ENCODE measurements around the gene UMAD1. TPM values are rescaled to one million over a fixed set of nuclear protein-coding genes. Genes with fewer than 3 reads are reported as not detected.

UMAD1 gene
- total RNA-seq, 4 donors from 2014 or later: 1.3 to 32.9 (median 15.3) TPM

DNA sequence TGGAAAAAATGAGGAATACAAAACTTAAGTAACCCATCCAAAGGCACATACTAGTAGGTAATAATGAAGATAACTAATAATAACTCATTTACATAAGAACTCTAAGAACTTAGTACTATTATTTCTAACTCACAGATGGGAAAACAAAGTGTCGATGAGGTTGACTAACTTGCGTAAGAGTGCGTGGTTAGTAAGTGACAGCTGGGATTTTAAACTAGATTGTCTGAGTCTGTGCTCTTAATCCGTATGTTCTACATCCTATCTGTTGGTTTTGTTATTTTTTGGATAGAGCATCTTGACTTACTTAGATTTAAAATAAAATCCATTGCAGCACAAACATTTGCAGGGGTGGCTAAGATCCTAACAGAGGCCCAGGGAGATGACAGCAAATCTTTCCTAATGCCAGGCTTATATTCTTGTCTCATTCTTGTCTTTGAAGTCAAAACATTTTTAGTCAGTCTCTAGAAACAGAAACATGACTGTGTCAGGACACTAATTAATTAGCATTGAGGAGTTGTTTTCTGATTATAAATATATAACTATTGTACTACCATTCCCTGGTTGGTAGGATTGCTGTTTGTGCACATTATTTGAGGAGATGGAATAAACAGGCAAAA is 66.1 kb downstream of the UMAD1 start:
- Histone ChIP-seq H3K9me3 (no peaks in the 10 kb centered on the region), H3K27me3 (no peaks in the 10 kb centered on the region), H3K4me1 (no peaks in the 10 kb centered on the region), H3K27ac (no peak overlapping the region), H3K36me3 (no peaks in the 10 kb centered on the region), H3K4me3 (no peak overlapping the region)
- DNase-seq: no peak
- intact Hi-C loops (cut with DNase I; ENCODE audit: low total_unique reads): no loop called here
- TF ChIP-seq POLR2A (IDR thresholded peaks at IDR 0.05): no peak
- TF ChIP-seq, protein P1, sequence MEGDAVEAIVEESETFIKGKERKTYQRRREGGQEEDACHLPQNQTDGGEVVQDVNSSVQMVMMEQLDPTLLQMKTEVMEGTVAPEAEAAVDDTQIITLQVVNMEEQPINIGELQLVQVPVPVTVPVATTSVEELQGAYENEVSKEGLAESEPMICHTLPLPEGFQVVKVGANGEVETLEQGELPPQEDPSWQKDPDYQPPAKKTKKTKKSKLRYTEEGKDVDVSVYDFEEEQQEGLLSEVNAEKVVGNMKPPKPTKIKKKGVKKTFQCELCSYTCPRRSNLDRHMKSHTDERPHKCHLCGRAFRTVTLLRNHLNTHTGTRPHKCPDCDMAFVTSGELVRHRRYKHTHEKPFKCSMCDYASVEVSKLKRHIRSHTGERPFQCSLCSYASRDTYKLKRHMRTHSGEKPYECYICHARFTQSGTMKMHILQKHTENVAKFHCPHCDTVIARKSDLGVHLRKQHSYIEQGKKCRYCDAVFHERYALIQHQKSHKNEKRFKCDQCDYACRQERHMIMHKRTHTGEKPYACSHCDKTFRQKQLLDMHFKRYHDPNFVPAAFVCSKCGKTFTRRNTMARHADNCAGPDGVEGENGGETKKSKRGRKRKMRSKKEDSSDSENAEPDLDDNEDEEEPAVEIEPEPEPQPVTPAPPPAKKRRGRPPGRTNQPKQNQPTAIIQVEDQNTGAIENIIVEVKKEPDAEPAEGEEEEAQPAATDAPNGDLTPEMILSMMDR (IDR thresholded peaks at IDR 0.05): no peak

DNA sequence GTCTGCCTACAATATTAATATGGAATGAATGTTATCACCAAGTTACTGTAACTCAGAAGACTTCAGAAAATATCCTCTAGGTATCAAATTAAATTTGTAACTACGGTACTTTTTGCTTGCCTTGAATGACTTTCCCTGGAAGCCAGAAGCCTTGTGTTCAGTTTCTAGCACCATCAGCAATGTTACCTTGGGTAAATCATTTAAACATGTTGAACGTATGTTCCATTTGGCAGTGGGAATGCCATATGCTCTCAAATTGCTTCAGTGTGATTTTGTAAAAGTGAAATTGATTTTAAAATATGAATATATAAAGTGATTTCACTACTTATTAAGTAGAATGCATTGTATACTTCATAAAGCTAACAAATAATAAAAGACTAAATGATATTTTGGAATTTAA is 66.7 kb downstream of the UMAD1 start:
- intact Hi-C loops (cut with DNase I; ENCODE audit: low total_unique reads): no loop called here

DNA sequence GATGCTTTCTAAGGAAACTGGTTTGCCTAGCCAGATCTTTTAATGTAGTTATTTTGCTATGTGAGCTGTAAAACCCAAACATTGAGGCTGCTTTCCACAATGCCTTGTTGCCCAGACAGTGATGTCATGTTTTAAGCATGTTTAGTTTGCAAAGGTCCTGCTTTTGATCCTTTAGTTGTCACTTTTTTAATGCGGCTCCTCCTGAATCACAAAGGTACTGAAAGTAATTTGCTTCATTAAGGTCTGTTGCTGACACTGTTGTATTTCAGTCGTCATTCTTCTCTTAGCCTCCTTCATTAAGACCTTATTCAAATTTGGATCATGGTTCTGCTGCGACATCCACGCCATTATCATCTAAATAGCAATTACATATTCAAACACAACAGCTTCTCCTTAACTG is 67.3 kb downstream of the UMAD1 start:
- intact Hi-C loops (cut with DNase I; ENCODE audit: low total_unique reads): no loop called here
- no peak for DNase-seq
- H3K4me3 ChIP-seq: no peak overlapping the region
- H3K4me1 ChIP-seq: no peaks in the 10 kb centered on the region
- no peak overlapping the region for H3K27ac ChIP-seq
- no peaks in the 10 kb centered on the region for H3K36me3 ChIP-seq
- no peak for TF ChIP-seq POLR2A (IDR thresholded peaks at IDR 0.05)
- TF ChIP-seq, protein P1 (IDR thresholded peaks at IDR 0.05): no peak
- H3K9me3 ChIP-seq: no peaks in the 10 kb centered on the region
- no peaks in the 10 kb centered on the region for H3K27me3 ChIP-seq

More for the DNA sequence above, 66.7 kb downstream of the UMAD1 start:
- Histone ChIP-seq H3K27me3 (no peaks in the 10 kb centered on the region), H3K4me1 (no peaks in the 10 kb centered on the region), H3K4me3 (no peak overlapping the region), H3K9me3 (no peaks in the 10 kb centered on the region), H3K27ac (no peak overlapping the region), H3K36me3 (no peaks in the 10 kb centered on the region)
- no peak for DNase-seq
- TF ChIP-seq POLR2A (IDR thresholded peaks at IDR 0.05): no peak
- TF ChIP-seq, protein P1 (IDR thresholded peaks at IDR 0.05): no peak

DNA sequence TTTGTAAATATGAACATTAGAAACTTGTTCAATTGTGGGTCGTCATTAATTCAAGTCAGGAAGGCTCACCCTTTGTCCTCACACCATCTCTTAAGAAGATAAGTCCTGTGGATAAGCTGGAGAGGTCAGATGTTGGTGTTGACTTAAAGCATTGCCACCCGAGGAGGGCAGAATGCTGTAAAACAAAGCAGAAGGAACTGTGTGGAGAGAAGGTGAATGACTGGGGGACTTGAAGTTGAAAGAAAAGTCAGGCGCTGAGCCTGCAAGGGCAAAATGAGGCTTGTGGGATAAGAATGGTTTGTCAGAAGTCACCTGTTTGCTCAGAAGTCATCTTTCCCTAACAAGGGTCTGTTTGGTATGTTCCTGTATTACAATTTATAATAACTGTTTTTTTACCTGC is 68.7 kb downstream of the UMAD1 start:
- Histone ChIP-seq H3K9me3 (no peaks in the 10 kb centered on the region), H3K27me3 (no peaks in the 10 kb centered on the region), H3K27ac (no peak overlapping the region), H3K4me3 (no peak overlapping the region), H3K4me1 (no peaks in the 10 kb centered on the region), H3K36me3 (no peaks in the 10 kb centered on the region)
- DNase-seq: no peak
- intact Hi-C loops (cut with DNase I; ENCODE audit: low total_unique reads): no loop called here
- TF ChIP-seq, protein P1 (IDR thresholded peaks at IDR 0.05): no peak
- no peak for TF ChIP-seq POLR2A (IDR thresholded peaks at IDR 0.05)

DNA sequence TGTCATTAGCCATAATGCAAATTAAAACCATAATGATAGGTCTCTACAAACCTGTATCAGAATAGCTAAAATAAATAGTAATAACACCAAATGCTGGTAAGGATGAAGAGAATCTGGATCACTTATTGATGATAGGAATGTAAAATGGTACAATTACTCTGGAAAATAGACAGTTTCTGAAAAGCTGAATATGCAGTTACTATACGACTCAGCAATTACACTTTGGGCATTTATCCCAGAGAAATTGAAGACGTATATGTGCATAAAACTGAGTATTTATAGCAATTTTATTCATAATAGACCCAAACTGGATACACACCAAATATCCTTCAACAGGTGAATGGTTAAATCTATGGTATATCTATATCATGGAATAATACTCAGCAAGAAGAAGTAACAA is 69.9 kb downstream of the UMAD1 start:
- Histone ChIP-seq H3K36me3 (no peaks in the 10 kb centered on the region), H3K27ac (no peak overlapping the region), H3K4me3 (no peak overlapping the region), H3K4me1 (no peaks in the 10 kb centered on the region), H3K27me3 (no peaks in the 10 kb centered on the region), H3K9me3 (no peaks in the 10 kb centered on the region)
- intact Hi-C loops (cut with DNase I; ENCODE audit: low total_unique reads): no loop called here
- TF ChIP-seq, protein P1 (IDR thresholded peaks at IDR 0.05): no peak
- no peak for TF ChIP-seq POLR2A (IDR thresholded peaks at IDR 0.05)
- no peak for DNase-seq
